Mammary epithelial cell (primary cell): ENCODE results near the gene FKBP14.

Experiments used
- CTCF ChIP-seq, 2 donors: IDR thresholded peaks in 1 of 2; conservative IDR thresholded peaks in 1 of 2; 2 replicates each; pipeline ENCODE4 v1.5.1; 2011 to 2012; ENCODE audit warnings: inconsistent platforms in 2 of 2, low read length in 2 of 2, mild to moderate bottlenecking in 2 of 2, control low read depth in 1 of 2, low read depth in 1 of 2; ENCODE audit not compliant: insufficient read depth in 1 of 2; ENCODE audit errors: extremely low read depth in 1 of 2
- EZH2 ChIP-seq: IDR thresholded peaks from 2 replicates; pipeline ENCODE4 v1.6.1; 2012; ENCODE audit warnings: low read length, inconsistent platforms, borderline replicate concordance

GRCh38 chr7:29993140-29993539 lies 33.4 kb downstream of the FKBP14 start:
- TF ChIP-seq CTCF (conservative IDR thresholded peaks at IDR 0.05 in 1 of 2, IDR thresholded peaks at IDR 0.05 in 1 of 2; ENCODE audit: extremely low read depth in 1 of 2, insufficient read depth in 1 of 2, low read depth in 1 of 2, low read length in 2 of 2) (no peak), EZH2 (no peak)
